Adrenal gland (tissue), 5 donors: ENCODE results near the gene SLC24A3.

ENCODE experiments used
- CTCF ChIP-seq, 6 experiments: fragments of 450-650 bp in 4 of 6; fragments of 200-600 bp in 2 of 6; sonication (generic) in 1 of 6; IDR thresholded peaks; 1 replicate in 5 of 6; 2 replicates in 1 of 6; pipeline versions ENCODE4 v1.5.1 to v1.8.0; 2016 to 2021; ENCODE audit warnings: antibody characterized with exemption in 6 of 6, mild to moderate bottlenecking in 2 of 6, moderate library complexity in 1 of 6
- POLR2A ChIP-seq, 2 donors: fragments of 450-650 bp; IDR thresholded peaks; one replicate each; pipeline ENCODE4 v1.6.1; 2017; ENCODE audit warnings: antibody characterized with exemption in 2 of 2, mild to moderate bottlenecking in 2 of 2, moderate library complexity in 1 of 2
- donor health status: DM: no; HTN: no; CAD: no.

GRCh38 chr20:19451923-19452295 lies 239.5 kb downstream of the SLC24A3 start:
- TF ChIP-seq POLR2A (IDR thresholded peaks at IDR 0.05) = no peak
- no peak for TF ChIP-seq CTCF (IDR thresholded peaks at IDR 0.05)
